Stimulated activated CD8-positive, alpha-beta memory T cell treated with anti-CD3 and anti-CD28 coated beads, Interleukin-7, amount 100 ng/mL, for 48 hours (primary cell): Measurements from ENCODE around the gene AKAP8.
"Not testable (repeated sequence)": the region's sequence is repeated elsewhere in the genome, so short reads cannot be mapped to it uniquely, and the experiment has no call there.

ENCODE experiments used
- DNase-seq, 2 donors: peaks; one replicate each; pipeline ENCODE4 v3.0.0-alpha.2; 2020; ENCODE audit warnings: low read depth in 1 of 2; ENCODE audit errors: extremely low read depth in 1 of 2

AKAP8 gene

GRCh38 chr19:15379083-15379998, at the start of gene AKAP8:
Gene AKAP8, minus strand, starts transcription at chr19:15379787. Its CDS starts 56 bp downstream, at chr19:15379731.
- peak; percentile 94 to 97 for DNase-seq

GRCh38 chr19:15427991-15428471, 48.4 kb upstream of the AKAP8 start:
- no peak for DNase-seq

GRCh38 chr19:15427350-15427700, 47.7 kb upstream of the AKAP8 start:
- no peak for DNase-seq

- no peak for DNase-seq
Measured at GRCh38 chr19:15426485-15427349, 47.1 kb upstream of the AKAP8 start.

GRCh38 chr19:15425321-15425950, 45.8 kb upstream of the AKAP8 start:
- DNase-seq: no peak

- no peak for DNase-seq
Measured at GRCh38 chr19:15424692-15425272, 45.2 kb upstream of the AKAP8 start.

GRCh38 chr19:15424121-15424520, 44.5 kb upstream of the AKAP8 start:
- DNase-seq: no peak

- DNase-seq: no peak
Measured at GRCh38 chr19:15423130-15423529, 43.5 kb upstream of the AKAP8 start.

- no peak for DNase-seq
Measured at GRCh38 chr19:15422296-15423075, 42.9 kb upstream of the AKAP8 start.

GRCh38 chr19:15421721-15422260, 42.2 kb upstream of the AKAP8 start:
- DNase-seq: no peak

GRCh38 chr19:15421136-15421695, 41.6 kb upstream of the AKAP8 start:
- DNase-seq: no peak

- no peak for DNase-seq
Measured at GRCh38 chr19:15419413-15420025, 39.9 kb upstream of the AKAP8 start.

- peak; percentile 94 to 99 for DNase-seq
Measured at GRCh38 chr19:15418579-15419412, 39.2 kb upstream of the AKAP8 start, which contains the start of gene AKAP8L. Gene AKAP8L, minus strand, starts transcription at chr19:15418988. Its CDS starts 65 bp downstream, at chr19:15418923.

GRCh38 chr19:15418231-15418578, 38.6 kb upstream of the AKAP8 start:
- DNase-seq: no peak

GRCh38 chr19:15417699-15418098, 38.1 kb upstream of the AKAP8 start:
- DNase-seq: no peak

GRCh38 chr19:15412832-15413231, 33.2 kb upstream of the AKAP8 start:
- DNase-seq: no peak

GRCh38 chr19:15411351-15411750, 31.8 kb upstream of the AKAP8 start:
- not testable (repeated sequence) for DNase-seq

- DNase-seq: no peak
Measured at GRCh38 chr19:15404780-15405211, 25.2 kb upstream of the AKAP8 start.
